Omental fat pad (tissue), 4 donors: Measurements from ENCODE around the gene KCNG1. TPM values are rescaled to one million over a fixed set of nuclear protein-coding genes. Genes with fewer than 3 reads are reported as not detected.

Experiments
- ATAC-seq: fragments of 150-250 bp; one replicate; pipeline ENCODE4 v1.9.1; 2016; ENCODE audit warnings: mild to moderate bottlenecking, moderate library complexity; ENCODE audit not compliant: low FRiP score
- DNase-seq: peaks from one replicate; pipeline ENCODE4 v3.0.0-alpha.2; 2019; ENCODE audit warnings: low spot score
- CTCF ChIP-seq, 3 donors: fragments of 450-650 bp; IDR thresholded peaks; one replicate each; pipeline ENCODE4 v1.5.1; 2016 to 2017; ENCODE audit warnings: antibody characterized with exemption in 3 of 3, mild to moderate bottlenecking in 3 of 3, moderate library complexity in 2 of 3
- total RNA-seq, 4 donors: library from RNA; depleted of rRNA; stranded (reverse); fragments of >200 nt; gene quantifications; one replicate each; pipeline ENCODE4 v1.1.0, GENCODE V29; 2016

KCNG1 gene
- total RNA-seq, 4 donors from 2014 or later = 0.19 to 1.4 (median 1.2) TPM; not detected in 1

DNA sequence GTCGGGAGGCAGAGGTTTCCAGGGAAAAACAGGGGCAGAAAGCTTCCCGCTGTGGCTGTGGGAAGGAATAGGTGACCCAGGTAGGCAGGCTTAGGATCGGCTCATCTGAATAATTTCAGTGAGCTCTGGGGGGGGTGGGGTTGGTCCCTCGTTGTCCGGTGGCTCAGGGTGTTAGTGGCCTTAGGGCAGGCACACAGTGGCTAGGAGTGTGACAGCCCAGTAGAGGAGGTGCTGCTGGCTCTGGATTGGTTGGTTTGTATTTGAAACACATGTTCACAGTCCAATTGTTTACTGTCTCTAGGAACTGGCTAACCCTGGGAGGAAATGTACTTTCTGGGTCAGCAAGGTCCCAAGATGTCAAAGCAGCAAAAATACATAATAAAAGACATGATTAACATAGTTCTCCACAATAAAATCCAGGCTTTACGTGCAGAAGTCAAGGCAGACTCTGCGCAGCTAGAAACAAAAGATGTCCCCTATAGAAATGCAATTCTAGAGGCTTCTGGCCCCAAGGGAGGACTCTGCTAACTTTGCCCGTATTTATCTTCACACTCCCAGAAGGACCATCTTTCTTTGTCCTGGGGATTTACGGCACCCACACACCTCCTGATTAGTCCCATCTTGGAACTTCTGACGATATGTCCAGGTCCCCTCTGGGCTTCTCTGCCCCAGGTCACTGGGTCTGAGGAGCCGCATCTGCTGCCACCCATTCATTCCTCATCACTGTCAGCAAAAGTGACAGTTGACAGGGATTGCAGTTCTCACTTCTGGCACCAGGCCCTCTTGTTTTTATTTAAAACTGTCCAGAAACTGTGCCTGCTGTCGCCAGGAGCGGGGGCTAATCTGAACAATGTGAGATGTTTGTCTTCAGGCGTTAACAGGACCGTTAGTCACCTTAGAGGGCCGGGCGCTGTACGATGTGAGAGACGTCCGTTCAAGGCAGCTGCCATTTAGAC, 45.6 kb downstream of the KCNG1 start:
- TF ChIP-seq CTCF (IDR thresholded peaks at IDR 0.05) = no peak
- no peak for DNase-seq
- ATAC-seq = no peak

DNA sequence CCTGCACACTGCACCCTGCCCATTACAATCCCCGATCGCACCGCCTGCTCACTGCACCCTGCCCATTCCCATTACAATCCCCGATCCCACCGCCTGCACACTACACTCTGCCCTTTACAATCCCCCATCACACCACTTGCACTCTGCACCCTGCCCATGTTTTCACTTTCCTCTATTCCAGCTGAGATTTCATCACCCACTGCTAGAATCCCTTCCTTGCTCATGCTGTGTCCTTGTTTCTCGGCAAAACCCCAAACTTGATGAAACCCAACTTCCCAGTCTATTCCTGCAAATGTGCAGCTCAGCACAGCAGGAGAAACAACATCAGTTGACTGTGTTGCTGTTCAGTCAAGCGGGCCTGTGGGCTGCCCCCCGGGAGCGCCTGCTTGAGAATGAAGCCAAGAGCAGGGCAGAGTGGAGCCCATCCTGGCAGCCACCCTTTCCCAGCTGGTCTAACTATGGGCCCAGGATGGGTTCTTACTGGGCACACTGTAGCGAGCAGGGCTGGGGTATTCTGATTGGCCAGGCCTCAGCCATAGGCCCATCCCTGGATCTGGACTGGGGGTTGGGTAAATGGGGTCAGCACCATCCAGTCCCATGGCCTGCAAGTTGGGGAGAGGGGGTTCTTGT, 47.1 kb downstream of the KCNG1 start:
- no peak for DNase-seq

DNA sequence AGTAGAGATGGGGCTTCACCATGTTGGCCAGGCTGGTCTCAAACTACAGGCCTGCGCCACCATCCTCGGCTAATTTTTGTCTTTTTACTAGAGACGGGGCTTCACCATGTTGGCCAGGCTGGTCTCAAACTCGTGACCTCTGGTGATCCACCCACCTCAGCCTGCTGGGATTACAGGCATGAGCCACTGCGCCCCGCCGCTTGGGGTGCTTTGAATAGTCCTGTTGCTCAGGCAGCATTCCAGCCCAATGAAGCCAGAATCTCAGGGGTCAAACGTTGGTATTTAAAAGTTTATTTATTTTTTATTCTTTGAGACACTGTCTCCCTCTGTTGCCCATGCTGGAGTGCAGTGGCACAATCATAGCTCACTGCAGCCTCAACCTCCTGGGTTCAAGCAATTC, 53.0 kb downstream of the KCNG1 start:
- TF ChIP-seq CTCF (IDR thresholded peaks at IDR 0.05) = no peak
- ATAC-seq (no peak), DNase-seq (no peak)

More for the DNA sequence above, 47.1 kb downstream of the KCNG1 start:
- TF ChIP-seq CTCF (IDR thresholded peaks at IDR 0.05) = no peak
- no peak for ATAC-seq

- ATAC-seq (no peak), DNase-seq (no peak)
- no peak for TF ChIP-seq CTCF (IDR thresholded peaks at IDR 0.05)
Observed at GRCh38 chr20:50969435-50969834, 53.5 kb downstream of the KCNG1 start.

DNA sequence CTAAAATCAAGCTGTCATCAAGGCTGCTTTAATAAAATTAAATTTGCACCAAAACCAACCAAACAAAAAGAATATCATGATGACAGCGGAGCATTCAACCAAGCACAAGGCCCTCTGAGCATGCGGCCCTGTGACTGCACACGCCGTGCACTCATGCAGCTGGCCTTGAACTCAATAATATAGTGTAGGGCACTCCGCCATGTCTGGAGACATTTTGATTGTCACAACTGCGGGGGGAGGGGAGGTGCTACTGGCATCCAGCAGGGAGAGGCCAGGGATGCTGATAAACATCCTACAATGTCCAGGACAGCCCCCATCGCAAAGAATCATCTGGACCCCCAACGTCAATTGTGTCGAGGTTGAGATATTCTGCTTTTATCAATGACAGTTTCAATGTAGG, 54.6 kb downstream of the KCNG1 start:
- TF ChIP-seq CTCF (IDR thresholded peaks at IDR 0.05) = no peak
- ATAC-seq (no peak), DNase-seq (no peak)

GRCh38 chr20:50967586-50967985, 55.3 kb downstream of the KCNG1 start:
- DNase-seq (no peak), ATAC-seq (no peak)
- TF ChIP-seq CTCF (IDR thresholded peaks at IDR 0.05) = no peak
